ENCODE measurements around the gene ASPSCR1.

GRCh38 chr17:82052638-82053059 is 75.2 kb downstream of the ASPSCR1 start:
- no peak for TF ChIP-seq POLR2AphosphoS5 (IDR thresholded peaks at IDR 0.05; ENCODE audit: low read depth, low read length)
- TF ChIP-seq, protein P1, sequence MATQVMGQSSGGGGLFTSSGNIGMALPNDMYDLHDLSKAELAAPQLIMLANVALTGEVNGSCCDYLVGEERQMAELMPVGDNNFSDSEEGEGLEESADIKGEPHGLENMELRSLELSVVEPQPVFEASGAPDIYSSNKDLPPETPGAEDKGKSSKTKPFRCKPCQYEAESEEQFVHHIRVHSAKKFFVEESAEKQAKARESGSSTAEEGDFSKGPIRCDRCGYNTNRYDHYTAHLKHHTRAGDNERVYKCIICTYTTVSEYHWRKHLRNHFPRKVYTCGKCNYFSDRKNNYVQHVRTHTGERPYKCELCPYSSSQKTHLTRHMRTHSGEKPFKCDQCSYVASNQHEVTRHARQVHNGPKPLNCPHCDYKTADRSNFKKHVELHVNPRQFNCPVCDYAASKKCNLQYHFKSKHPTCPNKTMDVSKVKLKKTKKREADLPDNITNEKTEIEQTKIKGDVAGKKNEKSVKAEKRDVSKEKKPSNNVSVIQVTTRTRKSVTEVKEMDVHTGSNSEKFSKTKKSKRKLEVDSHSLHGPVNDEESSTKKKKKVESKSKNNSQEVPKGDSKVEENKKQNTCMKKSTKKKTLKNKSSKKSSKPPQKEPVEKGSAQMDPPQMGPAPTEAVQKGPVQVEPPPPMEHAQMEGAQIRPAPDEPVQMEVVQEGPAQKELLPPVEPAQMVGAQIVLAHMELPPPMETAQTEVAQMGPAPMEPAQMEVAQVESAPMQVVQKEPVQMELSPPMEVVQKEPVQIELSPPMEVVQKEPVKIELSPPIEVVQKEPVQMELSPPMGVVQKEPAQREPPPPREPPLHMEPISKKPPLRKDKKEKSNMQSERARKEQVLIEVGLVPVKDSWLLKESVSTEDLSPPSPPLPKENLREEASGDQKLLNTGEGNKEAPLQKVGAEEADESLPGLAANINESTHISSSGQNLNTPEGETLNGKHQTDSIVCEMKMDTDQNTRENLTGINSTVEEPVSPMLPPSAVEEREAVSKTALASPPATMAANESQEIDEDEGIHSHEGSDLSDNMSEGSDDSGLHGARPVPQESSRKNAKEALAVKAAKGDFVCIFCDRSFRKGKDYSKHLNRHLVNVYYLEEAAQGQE (IDR thresholded peaks at IDR 0.05; ENCODE audit: insufficient read depth in 1 of 2, low read depth in 2 of 2, low read length in 2 of 2) = no peak
- no peak for TF ChIP-seq TAF1 (IDR thresholded peaks at IDR 0.05; ENCODE audit: borderline replicate concordance, insufficient read depth, low read length)
- no peak for TF ChIP-seq FOXP2 (optimal IDR thresholded peaks at IDR 0.05; ENCODE audit: borderline replicate concordance, extremely low read depth, extremely low read length, insufficient read depth)
- TF ChIP-seq SIN3A (IDR thresholded peaks at IDR 0.05; ENCODE audit: borderline replicate concordance, insufficient read depth, low read length) = no peak
